SK-N-MC (cell line): Measurements from ENCODE around the gene TRIM25.

Source experiments
- DNase-seq: peaks from one replicate; pipeline ENCODE4 v3.0.0-alpha.2; 2011; ENCODE audit warnings: low read depth, low spot score
- H3K27ac ChIP-seq: fragments of 200-600 bp; sonication (generic); 2 replicates; pipeline ENCODE4 v1.5.1; 2016; ENCODE audit warnings: mixed run types
- H3K36me3 ChIP-seq: fragments of 200-600 bp; sonication (generic); 2 replicates; pipeline ENCODE4 v1.6.1; 2017; ENCODE audit warnings: antibody characterized with exemption, low read length, mixed read lengths; ENCODE audit not compliant: insufficient read depth
- H3K4me3 ChIP-seq: fragments of 200-600 bp; sonication (generic); 2 replicates; pipeline ENCODE4 v1.5.1; 2016
- H3K9ac ChIP-seq: fragments of 200-600 bp; sonication (generic); 2 replicates; pipeline ENCODE4 v1.8.0; 2017; ENCODE audit warnings: mixed run types, mixed read lengths; ENCODE audit not compliant: insufficient read length
- H3K9me3 ChIP-seq: fragments of 200-600 bp; sonication (generic); 2 replicates; pipeline ENCODE4 v1.6.1; 2017; ENCODE audit warnings: low read depth, mild to moderate bottlenecking, antibody characterized with exemption, low read length, moderate library complexity, mixed read lengths
- EZH2 ChIP-seq: fragments of 200-600 bp; sonication (generic); IDR thresholded peaks from one replicate; pipeline ENCODE4 v1.6.1; 2017; ENCODE audit warnings: antibody characterized with exemption
- FOXP2 ChIP-seq: optimal IDR thresholded peaks from 2 replicates; pipeline ENCODE3; 2011; ENCODE audit warnings: mild to moderate bottlenecking, moderate library complexity; ENCODE audit not compliant: insufficient read depth; ENCODE audit errors: extremely low read length, control extremely low read depth
- POLR2AphosphoS5 ChIP-seq: IDR thresholded peaks from 2 replicates; pipeline ENCODE4 v1.6.1; 2012; ENCODE audit warnings: mild to moderate bottlenecking, low read depth, low read length, borderline replicate concordance

The TRIM25 gene

DNA sequence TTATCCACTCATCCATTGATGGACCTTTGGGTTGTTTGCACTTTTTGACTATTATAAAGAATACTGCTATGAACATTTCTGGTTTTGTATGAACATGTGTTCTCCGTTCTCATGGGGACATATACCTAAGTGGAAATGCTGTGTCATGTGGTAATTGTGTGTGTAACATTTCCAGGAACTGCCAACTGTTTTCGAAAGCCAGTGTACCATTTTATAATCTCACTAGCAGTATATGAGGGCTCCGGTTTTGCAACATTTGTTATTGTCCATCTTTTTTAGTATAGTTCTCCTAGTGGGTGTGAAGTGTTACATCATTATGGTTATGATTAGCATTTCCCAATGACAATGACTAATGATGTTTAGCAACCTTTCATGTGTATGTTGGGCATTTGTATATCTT is 5.1 kb upstream of the TRIM25 start:
- Histone ChIP-seq H3K9me3 (no peaks in the 10 kb centered on the region), H3K36me3 (no peaks in the 10 kb centered on the region), H3K9ac (no peak overlapping the region), H3K4me3 (no peak overlapping the region), H3K27ac (no peak overlapping the region)
- DNase-seq = no peak
- TF ChIP-seq EZH2 = no peak
- no peak for TF ChIP-seq FOXP2
- TF ChIP-seq POLR2AphosphoS5 = no peak

DNA sequence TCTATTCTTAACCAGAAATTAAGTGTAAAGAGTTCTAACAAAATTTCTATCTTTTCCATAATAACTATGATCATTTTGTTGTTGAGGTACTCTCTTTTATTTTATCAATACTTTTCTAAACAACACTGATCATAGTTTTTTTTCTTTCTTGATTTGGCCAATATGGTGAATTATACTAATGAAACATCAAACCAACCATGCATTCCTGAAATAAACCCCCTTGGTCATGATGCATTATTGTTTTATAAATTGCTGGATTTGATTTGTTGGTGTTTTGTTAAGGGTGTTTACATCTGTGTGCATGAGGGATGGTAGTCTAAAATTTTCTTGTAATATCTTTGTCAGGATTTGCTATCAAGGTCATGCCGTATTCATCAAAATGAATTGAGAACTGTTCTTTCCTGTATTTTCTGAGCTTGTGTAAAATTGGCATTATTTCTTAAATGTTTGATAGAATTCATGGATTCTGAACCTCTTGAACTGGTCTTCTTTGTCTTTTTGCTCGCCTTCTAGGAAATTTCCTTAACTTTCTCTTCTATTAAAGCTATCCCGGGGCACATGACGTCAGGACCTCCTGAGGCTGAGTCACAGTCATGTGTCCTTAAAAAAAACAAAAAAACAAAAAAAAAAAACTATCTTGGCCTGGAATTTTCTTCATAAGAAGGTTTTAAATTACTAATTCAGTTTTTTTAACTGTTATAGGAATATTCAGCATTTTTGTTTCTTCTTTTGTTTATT is 3.9 kb upstream of the TRIM25 start:
- Histone ChIP-seq H3K36me3 (no peaks in the 10 kb centered on the region), H3K9ac (no peak overlapping the region), H3K4me3 (no peak overlapping the region), H3K9me3 (no peaks in the 10 kb centered on the region), H3K27ac (no peak overlapping the region)
- TF ChIP-seq POLR2AphosphoS5 (no peak), FOXP2 (no peak), EZH2 (no peak)
- DNase-seq = no peak

DNA sequence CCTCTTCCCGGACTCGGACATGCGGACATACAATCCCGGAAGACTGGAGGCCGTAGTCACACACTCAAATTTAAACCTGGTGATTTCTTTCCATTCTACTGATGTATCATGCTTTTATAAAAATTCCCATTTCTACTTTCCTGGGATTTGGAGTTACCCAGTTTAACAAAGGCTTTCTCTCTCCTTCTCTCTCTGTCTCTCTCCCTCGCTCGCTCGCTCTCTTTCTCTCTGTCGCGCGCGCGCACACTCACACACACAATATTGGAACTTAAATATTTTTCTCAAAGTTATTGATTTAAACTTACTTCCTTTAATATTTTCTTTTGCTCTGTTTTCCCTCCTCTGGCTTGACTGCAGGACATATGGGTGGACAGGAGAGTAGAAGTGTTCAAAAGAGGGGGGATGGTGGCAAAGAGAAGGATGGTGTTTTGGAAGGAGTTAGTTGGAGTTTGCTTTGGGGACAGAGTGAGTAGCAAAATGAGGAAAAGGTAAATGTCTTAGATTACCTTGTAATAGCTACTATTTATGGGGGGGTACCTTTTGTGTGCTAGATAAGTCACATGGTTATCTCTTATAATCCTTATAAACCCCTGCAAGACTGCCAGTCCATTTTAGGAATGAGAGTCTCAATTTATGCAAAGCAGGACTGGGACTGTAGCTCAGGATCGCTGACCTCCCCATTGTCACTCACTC is 878 bp upstream of the TRIM25 start:
- peak overlapping the region; percentile 9; the same call in 1 of the 2 replicates for H3K27ac ChIP-seq
- H3K36me3 ChIP-seq = no peaks in the 10 kb centered on the region
- peak overlapping the region; percentile 99 for H3K4me3 ChIP-seq
- H3K9ac ChIP-seq = peak overlapping the region; percentile 88
- no peak for TF ChIP-seq EZH2
- no peak for TF ChIP-seq FOXP2
- TF ChIP-seq POLR2AphosphoS5 = peak; percentile 27; the same call in 1 of the 2 replicates
- H3K9me3 ChIP-seq = no peaks in the 10 kb centered on the region
- no peak for DNase-seq

DNA sequence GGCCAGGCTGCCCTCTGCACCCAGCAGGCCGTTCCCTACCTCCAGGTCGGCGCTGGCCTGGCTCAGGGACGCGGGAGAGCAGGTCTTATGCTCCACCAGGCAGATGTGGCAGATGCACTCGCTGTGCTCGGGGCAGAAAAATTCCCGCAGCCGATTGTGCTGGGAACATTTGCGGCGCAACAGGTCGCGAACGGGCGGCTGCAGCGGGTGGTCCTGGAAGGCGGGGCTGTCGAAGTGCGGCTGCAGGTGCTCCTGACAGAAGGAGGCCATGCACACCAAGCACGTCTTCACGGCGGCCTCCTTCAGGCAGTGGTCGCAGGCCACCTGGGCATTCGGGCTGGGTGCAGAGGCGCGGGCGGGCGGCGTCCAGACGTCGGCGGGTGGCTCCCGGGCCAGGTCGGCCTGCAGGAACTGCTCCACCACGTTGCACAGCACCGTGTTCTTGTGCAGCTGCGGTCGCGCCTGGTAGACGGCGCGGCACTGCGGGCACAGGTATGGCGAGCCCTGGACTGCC is 439 bp downstream of the TRIM25 start:
- Histone ChIP-seq H3K4me3 (peak overlapping the region; percentile 99), H3K27ac (no peak overlapping the region), H3K9me3 (no peaks in the 10 kb centered on the region), H3K36me3 (peaks cover under 1% of the 10 kb centered on the region; the same call in 1 of the 2 replicates), H3K9ac (peak overlapping the region; percentile 88)
- no peak for DNase-seq
- no peak for TF ChIP-seq POLR2AphosphoS5
- TF ChIP-seq EZH2 = no peak

DNA sequence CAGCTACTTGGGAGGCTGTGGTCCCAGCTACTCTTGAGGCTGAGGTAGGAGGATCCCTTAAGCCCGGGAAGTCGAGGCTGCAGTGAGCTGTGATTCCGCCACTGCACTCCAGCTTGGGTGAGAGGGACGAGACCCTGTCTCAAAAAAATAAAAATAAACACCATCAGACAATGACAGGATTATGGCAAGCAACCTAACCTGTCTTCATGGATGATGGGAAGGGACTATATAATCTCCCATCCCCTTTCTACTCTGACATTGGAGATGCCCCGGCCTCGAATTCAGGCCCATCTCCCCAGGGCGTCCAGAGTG is 893 bp downstream of the TRIM25 start:
- TF ChIP-seq EZH2 (no peak), FOXP2 (no peak), POLR2AphosphoS5 (no peak)
- peak overlapping the region; percentile 88 for H3K9ac ChIP-seq
- H3K9me3 ChIP-seq = no peaks in the 10 kb centered on the region
- peaks cover 5% of the 10 kb centered on the region; the same call in 1 of the 2 replicates for H3K36me3 ChIP-seq
- H3K27ac ChIP-seq = no peak overlapping the region
- DNase-seq = no peak
- H3K4me3 ChIP-seq = peak overlapping the region; percentile 99

DNA sequence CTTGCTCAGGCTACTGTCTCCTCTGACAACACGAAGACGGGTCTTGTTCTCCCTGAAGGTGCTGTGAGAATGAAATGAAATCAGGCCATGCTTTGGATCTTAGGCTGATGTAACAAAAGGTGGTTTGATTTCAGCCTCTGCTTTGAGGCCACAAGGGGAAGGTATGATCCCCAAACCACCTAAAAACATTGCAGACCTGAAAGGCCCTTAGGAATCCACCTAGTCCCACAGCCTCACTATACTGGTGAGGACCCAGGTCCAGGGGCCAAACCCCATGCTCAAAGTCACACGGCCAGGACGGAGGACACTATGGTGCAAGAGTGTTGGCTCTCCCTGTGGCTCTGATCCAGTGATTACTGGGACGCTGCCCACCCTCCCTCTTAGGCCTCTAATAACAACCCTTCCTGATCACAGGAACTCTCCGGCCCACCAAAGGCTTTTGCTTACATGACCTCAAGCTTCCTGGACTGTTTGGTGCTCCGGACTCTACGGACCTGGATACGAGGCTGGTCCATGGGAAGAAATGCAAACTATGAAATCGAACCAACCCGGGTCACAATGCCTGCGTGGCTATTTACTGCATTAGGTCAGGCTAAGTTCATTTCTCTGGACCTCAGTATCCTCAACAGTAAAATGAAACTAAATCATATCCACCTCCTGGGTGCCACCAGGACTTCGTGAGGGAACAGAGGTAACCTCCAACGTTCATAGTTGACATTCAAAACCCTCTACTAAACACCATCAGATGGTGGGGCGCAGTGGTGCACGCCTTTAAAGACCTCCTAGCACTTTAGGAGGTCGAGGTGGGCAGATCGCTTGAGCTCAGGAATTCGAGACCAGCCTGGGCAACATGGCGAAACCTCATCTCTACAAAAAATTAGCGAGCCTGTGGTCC is 1.5 kb downstream of the TRIM25 start:
- Histone ChIP-seq H3K9me3 (no peaks in the 10 kb centered on the region), H3K36me3 (peaks cover 11% of the 10 kb centered on the region; the same call in 1 of the 2 replicates), H3K4me3 (peak overlapping the region; percentile 99), H3K9ac (peak overlapping the region; percentile 34), H3K27ac (no peak overlapping the region)
- no peak for DNase-seq
- TF ChIP-seq EZH2 = no peak
- TF ChIP-seq POLR2AphosphoS5 = no peak

DNA sequence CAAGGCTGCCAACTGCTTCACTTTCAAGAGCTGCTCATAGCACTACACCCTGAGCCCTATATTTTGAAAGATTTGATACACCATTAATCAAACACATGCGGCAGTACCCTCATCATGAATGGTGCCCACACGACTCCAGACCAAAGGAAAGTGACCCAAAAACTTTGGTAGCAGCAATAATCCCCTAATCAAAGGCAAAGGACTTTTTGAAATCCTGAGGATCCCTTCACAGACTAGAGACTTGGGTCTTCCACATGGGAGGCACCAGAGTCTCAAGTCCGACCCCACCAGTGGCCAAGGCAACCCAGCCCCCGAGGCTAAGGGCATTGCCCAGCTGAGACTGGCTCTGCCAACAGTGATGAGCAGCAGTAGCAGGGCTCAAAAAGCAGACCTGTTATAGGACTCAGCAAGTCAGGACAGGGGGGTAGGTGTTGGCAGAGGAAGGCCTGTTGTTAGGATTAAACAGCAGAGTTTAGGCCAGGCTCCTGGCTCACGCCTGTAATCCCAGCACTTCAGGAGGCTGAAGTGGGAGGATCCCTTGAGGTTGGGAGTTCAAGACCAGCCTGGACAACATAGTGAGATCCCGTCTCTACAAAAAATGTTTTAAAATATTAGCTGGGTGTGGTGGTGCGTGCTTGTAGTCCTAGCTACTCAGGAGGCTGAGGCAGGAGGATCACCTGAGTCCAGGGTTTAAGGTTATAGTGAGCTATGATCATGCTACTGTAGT is 3.2 kb downstream of the TRIM25 start:
- Histone ChIP-seq H3K27ac (no peak overlapping the region), H3K9ac (no peak overlapping the region), H3K36me3 (peaks cover 26% of the 10 kb centered on the region; the same call in 1 of the 2 replicates), H3K4me3 (no peak overlapping the region), H3K9me3 (no peaks in the 10 kb centered on the region)
- DNase-seq = no peak
- no peak for TF ChIP-seq FOXP2
